Cardiac fibroblast (primary cell): ENCODE measurements around the gene FAM219A.
A peak's percentile ranks its signal among the peaks of the same experiment; 100 is the strongest.
"Not testable (repeated sequence)": the region's sequence is repeated elsewhere in the genome, so short reads cannot be mapped to it uniquely, and the experiment has no call there.

Source experiments
- DNase-seq, 2 donors: peaks; one replicate each; pipeline versions ENCODE4 v3.0.0 to v3.0.0-alpha.2; 2010; ENCODE audit warnings: low read depth in 2 of 2
- H3K4me3 ChIP-seq, 2 donors: replicated peaks in 1 of 2; 1 replicate in 1 of 2; 2 replicates in 1 of 2; pipeline ENCODE4 v1.5.1; 2011; ENCODE audit warnings: low read depth in 2 of 2, low read length in 2 of 2, mild to moderate bottlenecking in 2 of 2, moderate library complexity in 1 of 2
- TF ChIP-seq, protein P1 (sequence below): IDR thresholded peaks from one replicate; pipeline ENCODE4 v1.5.1; 2011; ENCODE audit warnings: low read depth, mild to moderate bottlenecking, low read length, inconsistent platforms

The FAM219A gene

DNA sequence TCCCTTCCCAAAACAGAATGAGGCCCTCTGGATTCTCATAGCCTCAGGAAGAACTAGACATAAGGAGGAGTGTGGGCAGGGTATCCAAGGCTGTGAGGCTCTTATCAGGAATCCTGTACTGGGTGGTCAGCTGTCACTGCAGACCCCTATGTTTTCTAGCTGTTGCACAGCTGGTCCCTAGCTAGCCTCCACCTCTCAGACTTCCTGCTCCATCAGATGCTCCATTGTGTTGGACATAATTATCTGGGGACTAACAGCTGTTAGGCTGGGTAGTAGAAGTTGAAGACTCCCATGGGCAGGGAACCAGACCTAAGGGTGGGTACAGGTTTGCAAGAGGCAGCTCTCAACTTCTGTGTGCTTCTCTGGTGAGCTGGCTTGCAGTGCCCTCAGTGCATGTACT, 18.4 kb downstream of the FAM219A start:
- DNase-seq, result no peak
- TF ChIP-seq, protein P1, sequence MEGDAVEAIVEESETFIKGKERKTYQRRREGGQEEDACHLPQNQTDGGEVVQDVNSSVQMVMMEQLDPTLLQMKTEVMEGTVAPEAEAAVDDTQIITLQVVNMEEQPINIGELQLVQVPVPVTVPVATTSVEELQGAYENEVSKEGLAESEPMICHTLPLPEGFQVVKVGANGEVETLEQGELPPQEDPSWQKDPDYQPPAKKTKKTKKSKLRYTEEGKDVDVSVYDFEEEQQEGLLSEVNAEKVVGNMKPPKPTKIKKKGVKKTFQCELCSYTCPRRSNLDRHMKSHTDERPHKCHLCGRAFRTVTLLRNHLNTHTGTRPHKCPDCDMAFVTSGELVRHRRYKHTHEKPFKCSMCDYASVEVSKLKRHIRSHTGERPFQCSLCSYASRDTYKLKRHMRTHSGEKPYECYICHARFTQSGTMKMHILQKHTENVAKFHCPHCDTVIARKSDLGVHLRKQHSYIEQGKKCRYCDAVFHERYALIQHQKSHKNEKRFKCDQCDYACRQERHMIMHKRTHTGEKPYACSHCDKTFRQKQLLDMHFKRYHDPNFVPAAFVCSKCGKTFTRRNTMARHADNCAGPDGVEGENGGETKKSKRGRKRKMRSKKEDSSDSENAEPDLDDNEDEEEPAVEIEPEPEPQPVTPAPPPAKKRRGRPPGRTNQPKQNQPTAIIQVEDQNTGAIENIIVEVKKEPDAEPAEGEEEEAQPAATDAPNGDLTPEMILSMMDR, result no peak
- H3K4me3 ChIP-seq, result no peak overlapping the region

DNA sequence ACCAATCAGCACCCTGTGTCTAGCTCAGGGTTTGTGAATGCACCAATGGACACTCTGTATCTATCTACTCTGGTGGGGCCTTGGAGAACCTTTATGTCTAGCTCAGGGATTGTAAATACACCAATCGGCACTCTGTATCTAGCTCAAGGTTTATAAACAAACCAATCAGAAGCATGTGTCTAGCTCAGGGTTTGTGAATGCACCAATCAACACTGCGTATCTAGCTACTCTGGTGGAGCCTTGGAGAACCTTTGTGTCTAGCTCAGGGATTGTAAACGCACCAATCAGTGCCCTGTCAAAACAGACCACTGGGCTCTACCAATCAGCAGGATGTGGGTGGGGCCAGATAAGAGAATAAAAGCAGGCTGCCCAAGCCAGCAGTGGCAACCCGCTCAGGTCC, 19.9 kb downstream of the FAM219A start:
- H3K4me3 ChIP-seq, DNase-seq: not testable (repeated sequence)

DNA sequence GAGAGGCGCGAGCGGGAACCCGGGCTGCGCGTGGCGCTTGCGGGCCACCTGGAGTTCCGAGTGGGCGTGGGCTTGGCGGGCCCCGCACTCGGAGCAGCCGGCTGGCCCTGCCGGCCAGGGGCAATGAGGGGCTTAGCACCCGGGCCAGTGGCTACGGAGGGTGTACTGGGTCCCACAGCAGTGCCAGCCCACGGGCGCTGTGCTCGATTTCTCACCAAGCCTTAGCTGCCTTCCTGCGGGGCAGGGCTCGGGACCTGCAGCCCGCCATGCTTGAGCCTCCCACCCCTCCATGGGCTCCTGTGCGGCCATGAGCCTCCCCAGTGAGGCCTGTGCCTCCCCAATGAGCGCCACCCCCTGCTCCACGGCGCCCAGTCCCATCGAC, 20.5 kb downstream of the FAM219A start:
- not testable (repeated sequence) for DNase-seq, H3K4me3 ChIP-seq

DNA sequence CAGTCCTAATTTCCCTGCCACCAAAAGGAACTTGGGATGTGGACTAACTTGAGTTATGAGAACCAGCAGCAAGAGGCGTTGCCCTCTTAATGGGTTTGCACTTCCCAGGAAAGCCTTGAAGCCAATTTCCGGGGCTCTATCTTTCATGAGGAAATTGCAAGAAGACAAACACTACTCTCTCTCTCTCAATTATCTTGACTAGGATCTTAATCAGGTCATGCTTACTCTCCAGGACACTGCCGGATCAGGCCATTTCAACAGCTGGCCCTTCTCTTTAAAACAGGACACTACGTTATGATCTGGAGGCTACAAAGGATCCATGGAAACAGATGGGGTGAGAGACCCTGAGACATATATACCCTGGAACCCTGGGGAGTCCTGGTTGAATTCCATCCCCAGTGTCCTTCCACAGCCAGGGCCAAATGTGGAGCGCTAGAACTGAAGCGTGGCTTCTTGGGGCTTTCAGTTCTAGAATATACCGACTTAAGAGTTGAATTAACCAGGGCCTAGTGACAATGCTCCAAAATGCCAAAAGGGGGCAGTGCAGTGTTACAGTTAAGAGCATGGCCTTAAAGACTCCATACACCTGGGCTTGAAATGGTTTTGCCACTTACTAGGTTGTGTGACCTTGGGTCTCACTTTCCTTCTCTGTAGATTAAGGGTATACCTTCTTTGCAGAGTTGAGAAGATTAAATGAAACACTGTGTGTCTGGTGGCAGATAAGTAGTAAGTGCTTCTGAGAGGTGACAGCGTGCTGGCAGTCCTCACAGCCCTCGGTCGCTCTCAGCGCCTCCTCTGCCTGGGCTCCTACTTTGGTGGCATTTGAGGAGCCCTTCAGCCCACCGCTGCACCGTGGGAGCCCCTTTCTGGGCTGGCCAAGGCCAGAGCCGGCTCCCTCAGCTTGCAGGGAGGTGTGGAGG, 21.1 kb downstream of the FAM219A start:
- H3K4me3 ChIP-seq, result no peak overlapping the region
- peak; percentile 88 to 90 for DNase-seq
- TF ChIP-seq, protein P1, result peak; percentile 69

DNA sequence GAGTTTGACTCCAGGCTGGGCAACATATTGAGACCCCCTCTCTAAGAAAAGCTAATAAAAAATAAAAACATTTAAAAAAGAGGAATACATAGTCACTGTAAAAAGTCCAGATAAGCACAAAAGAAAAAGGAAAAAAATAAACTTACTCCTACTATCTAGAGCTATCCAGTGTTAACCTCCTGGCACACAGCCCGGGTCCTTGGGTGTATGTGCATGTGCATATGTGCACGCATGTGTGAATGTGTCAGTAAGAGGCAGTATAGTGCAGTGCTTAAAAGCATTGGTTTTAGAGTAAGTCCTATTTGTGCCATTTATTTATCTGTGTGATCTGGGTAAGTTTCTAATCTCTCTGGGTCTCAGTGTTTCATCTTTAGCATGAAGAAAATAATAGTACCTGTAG, 26.7 kb downstream of the FAM219A start:
- no peak overlapping the region for H3K4me3 ChIP-seq
- TF ChIP-seq, protein P1, result no peak
- no peak for DNase-seq

DNA sequence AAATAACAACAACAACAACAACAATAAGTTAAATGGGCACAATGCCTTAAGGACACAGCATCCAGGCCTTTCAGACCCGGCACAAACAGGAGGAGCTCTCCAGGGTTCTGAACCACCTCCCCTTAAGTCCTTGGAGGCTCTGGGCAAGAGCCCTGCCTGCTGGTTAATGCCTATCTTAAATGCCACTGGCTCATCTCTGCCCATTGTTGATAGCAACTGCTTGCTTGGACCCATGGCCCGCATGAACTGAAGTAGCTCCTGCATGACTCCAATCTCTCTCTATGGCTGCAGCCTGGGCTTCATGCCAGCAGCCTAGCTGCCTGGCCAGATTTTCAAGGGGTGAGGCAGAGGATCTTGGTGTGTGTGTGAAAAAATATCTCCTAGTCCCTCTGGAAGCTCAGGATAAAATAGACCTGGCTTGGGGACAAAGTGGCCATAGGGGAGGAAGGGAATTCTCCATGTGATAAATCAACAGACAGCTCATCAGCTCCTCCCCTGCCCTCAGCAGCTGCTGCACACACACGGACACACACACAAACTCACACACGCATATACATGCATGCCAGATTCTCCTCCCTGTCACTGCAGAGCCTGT, 27.4 kb downstream of the FAM219A start:
- TF ChIP-seq, protein P1, result no peak
- peak; percentile 80 to 87 for DNase-seq

DNA sequence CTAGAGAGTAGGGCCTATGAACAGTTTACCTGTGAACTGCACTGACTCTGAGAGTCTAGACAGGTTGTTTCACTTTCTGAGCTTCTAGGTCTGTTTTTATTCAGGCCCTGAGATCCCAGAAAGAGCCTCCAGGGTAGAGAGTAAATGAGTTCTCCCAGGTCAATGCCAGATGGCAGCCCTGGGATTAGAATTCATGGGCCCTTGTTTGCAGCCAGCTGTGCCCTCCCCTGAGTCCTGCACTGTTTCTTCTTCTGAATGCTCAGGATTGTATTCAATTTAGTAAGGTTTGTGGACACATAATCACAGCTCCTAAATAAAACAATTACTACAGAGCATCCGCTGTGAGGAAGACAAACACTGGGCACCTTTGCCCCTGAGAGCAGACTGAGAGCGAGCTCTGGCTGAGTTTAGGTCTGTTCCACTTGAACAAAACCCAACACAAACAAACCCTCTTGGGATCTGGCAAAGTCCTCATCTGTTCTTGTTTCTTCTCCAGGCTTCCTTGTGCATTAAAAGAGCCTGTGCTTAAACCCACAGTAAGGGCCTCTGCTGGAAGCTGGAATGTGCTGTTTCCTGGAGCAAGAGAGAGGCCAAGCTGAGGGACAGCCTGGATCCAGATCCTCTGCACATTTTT, 29.9 kb downstream of the FAM219A start:
- no peak overlapping the region for H3K4me3 ChIP-seq
- DNase-seq, result no peak
- TF ChIP-seq, protein P1, result no peak

More for the DNA sequence above, 27.4 kb downstream of the FAM219A start:
- H3K4me3 ChIP-seq, result no peak overlapping the region
